ENCODE measurements around the gene ZFP3.
"Not testable (repeated sequence)": the region's sequence is repeated elsewhere in the genome, so short reads cannot be mapped to it uniquely, and the experiment has no call there.

Gene ZFP3

GRCh38 chr17:5124896-5125295 lies 46.6 kb downstream of the ZFP3 start:
- DNase-seq (ENCODE audit: low read depth), result not testable (repeated sequence)

DNA sequence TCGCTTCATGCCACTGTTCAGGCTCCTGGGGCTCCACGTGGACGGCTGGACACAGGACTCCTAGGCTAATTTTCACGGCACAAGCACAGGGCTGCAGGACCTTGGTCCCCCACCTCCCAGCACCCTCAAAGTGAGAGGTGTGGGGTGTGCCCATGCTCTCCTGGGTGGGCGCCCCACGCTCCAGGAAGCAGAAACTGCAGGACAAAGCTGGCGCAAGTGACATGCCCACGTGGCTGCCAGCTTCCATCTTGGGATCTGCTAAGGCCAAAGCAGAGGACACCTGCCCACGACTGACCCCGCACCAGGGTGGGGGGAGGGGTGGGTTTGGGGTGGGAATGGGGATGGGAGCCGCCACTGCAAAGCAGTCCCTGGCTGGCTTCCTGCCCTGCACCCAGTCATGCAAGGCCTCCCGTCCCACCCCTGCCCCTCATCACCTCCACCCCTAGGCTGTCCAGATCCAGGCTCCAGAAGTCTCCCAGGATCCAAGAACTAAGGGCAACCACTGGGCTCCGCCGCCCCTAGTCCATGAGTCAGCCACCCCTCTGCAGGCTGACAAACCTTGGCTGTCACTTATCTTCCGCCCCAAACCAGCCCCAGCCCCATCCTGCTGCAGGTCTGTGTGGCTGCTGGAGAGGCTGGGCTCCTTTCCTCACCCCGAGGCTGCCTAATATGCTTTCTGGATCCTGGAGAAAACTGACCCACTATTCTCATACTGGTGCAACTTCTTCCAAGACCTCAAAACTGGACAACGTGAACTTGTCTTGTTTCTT lies 48.6 kb downstream of the ZFP3 start:
- DNase-seq (ENCODE audit: low read depth), result no peak

- DNase-seq (ENCODE audit: low read depth), result no peak
Observed at GRCh38 chr17:5127910-5128309, 49.6 kb downstream of the ZFP3 start.

DNA sequence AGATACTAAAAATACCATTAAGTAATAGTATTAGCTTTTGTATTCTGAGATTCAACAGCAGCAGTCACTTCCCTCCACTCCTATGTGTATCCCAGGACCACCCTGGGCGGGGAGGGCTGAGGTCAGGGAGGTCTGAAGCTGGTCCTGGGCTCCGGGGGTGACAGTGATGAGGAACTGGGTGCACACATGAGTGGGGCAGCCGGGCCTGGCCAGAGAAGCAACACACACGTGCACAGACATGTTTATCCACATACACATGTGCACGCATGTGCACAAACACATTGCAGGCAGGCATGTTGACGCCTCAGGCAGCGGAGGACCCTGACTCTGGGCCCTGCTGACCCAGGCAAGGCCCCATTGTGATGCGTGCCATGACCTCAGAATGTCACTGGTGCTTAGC lies 50.1 kb downstream of the ZFP3 start:
- DNase-seq (ENCODE audit: low read depth), result not testable (repeated sequence)

DNA sequence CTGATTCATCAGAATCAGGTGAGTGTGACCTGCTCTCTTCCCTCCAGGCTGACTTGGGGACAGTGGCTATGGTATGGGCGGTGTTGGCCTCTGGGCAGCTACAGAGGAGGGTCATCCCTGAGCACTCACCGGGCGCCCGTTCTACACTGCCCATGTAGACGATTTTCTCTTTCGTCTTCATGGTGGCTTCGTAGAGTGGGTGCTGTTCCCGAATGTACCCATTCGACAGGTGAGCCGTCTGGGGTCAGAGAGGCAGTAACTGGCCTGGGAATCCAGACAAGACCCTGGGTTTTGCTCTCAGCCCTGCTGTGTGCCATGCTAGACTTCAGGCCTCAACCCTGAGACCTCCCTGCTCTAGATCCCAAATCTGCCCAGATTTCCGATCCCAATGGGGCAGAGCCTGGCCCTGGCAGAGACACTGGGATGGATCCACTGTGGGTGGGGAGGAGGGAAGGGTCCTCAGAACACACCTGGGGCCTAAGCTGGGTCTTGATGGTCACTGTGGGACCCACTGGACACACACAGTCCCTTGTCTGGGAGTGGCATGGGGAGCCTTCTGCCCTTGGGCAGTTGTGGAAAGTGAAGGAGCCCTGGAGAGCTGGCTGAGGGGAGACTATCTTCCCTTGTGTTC lies 50.8 kb downstream of the ZFP3 start:
- DNase-seq (ENCODE audit: low read depth), result no peak

GRCh38 chr17:5129770-5130169 lies 51.5 kb downstream of the ZFP3 start:
- not testable (repeated sequence) for DNase-seq (ENCODE audit: low read depth)

DNA sequence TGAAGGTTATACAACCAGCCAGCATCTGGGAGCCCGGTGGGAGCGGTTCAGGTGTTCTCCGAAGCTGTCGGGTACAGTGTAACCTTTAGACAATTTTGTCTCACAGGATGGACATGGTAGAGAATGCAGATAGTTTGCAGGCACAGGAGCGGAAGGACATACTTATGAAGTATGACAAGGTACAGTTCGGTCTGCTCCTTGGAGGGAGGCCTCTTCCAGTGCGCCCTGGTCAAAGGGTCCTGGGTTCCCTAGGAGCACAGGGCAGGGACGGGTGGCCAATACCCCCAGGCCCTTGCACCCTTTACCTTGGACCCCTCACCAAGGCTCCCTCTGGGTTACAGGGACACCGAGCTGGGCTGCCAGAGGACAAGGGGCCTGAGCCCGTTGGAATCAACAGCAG lies 52.0 kb downstream of the ZFP3 start:
- DNase-seq (ENCODE audit: low read depth), result not testable (repeated sequence)

GRCh38 chr17:5130687-5131086 lies 52.4 kb downstream of the ZFP3 start:
- DNase-seq (ENCODE audit: low read depth), result not testable (repeated sequence)

DNA sequence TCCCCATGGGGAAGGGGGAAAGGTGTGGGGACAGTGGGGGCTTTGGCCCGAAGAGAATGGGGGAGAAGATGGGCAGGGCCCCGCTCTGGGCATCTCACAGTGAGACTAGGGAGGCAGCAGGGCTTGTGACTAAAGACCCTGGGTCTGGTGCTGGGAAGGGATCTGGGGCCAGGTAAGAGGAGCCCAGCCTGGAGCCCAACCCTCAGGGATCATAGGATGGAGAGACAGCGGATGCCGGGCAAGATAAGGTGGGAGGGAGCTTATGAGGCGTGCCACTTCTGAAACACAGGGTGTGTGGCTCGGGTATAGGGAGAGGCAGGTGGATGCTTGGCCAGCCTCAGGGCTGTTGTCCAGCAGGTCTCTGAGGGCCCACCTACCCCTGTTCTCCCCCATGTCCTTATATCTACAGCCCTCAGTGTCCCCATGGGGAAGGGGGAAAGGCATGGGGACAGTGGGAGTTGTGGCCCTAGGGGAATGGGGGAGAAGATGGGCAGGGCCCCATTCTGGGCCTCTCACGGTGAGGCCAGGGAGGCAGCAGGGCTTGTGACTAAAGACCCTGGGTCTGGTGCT lies 53.0 kb downstream of the ZFP3 start:
- DNase-seq (ENCODE audit: low read depth), result no peak

- not testable (repeated sequence) for DNase-seq (ENCODE audit: low read depth)
Observed at GRCh38 chr17:5131799-5132502, 53.7 kb downstream of the ZFP3 start.

- not testable (repeated sequence) for DNase-seq (ENCODE audit: low read depth)
Observed at GRCh38 chr17:5132503-5133225, 54.4 kb downstream of the ZFP3 start.

DNA sequence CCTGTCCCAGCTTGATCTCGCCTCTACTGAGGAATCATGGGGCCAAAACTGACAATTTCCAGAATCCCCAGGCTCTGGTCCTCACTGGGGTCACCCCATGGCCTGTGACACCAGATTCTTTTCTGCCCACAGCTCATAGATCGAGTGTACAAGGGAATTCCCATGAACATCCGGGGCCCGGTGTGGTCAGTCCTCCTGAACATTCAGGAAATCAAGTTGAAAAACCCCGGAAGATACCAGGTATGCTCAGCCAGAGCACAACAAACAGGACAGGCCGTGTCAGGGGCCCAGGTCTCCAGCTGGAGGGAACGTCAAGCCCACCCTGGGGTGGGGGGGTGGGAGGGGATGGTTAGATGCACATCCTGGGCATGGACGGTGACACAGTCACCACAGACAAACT lies 55.0 kb downstream of the ZFP3 start:
- no peak for DNase-seq (ENCODE audit: low read depth)

- DNase-seq (ENCODE audit: low read depth), result not testable (repeated sequence)
Observed at GRCh38 chr17:5133961-5134360, 55.7 kb downstream of the ZFP3 start.

GRCh38 chr17:5134571-5134970 lies 56.3 kb downstream of the ZFP3 start:
- not testable (repeated sequence) for DNase-seq (ENCODE audit: low read depth)

- DNase-seq (ENCODE audit: low read depth), result not testable (repeated sequence)
Observed at GRCh38 chr17:5135131-5135712, 57.0 kb downstream of the ZFP3 start.

GRCh38 chr17:5135726-5136579 lies 57.7 kb downstream of the ZFP3 start:
- DNase-seq (ENCODE audit: low read depth), result no peak

DNA sequence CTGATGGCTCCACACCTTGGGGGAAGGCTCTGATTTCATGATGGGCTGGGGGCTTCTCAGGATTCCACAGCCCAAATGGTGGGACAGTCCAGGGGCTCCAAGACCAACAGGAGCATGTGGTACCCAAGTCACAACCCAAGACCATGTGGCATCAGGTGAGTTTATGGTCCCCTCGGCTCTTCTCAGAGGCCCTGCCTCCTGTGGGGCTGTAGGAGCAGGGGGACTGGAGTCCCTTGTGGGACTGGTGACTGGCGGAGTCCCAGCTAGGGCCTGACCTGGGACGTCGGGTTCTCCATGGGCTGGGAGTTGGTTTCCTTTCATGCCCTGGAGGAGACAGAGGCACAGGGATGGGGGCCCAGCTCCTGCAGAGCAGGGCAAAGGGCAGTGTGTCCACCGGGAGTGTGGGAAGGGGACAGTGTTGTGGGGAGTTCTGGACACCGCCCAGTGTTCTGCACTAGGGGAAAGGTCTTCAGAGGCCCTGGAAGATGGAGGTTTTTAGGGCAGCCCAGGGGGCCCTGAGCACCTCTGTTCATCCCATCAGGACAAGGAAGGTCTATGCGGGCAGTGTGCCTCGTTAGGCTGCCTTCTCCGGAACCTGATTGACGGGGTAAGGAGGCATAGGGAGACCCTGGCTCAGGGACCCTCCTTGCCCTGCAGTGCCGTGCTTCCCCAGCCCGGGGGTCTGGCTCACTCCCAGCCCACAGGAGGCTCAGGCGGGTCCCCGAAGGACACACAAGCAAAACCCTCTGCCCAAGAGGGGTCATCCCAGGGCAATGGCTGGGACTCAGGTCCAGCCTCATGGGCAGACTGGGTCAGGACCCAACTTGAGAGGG lies 58.5 kb downstream of the ZFP3 start:
- not testable (repeated sequence) for DNase-seq (ENCODE audit: low read depth)

DNA sequence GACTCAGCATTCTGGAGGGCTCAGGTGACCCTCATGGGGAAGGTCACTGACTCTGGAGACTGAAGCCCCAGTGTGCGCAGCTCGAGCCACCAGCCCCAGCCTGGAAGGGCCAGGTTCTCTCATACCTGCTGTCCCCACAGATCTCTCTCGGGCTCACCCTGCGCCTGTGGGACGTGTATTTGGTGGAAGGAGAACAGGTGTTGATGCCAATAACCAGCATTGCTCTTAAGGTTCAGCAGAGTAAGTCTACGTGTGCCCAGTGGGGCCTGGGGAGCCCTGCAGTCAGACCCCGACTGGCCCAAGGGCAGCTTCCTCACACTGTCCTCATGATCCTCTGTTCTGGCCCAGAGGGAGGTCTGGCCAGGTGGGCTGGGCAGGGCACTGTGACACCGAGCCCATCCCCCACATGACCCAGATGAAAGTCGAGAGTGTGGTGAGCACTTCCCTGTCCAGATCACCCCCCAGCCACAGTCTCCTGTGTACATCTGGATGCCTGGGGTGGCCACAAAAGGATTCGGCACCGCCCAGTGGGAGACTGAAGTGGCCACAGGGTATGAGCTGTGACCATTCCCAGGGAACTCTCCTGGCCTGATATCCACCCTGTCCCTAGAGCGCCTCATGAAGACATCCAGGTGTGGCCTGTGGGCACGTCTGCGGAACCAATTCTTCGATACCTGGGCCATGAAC lies 59.4 kb downstream of the ZFP3 start:
- DNase-seq (ENCODE audit: low read depth), result not testable (repeated sequence)

- DNase-seq (ENCODE audit: low read depth), result not testable (repeated sequence)
Observed at GRCh38 chr17:5138198-5138544, 59.9 kb downstream of the ZFP3 start.

Data from stimulated activated CD8-positive, alpha-beta memory T cell treated with anti-CD3 and anti-CD28 coated beads, Interleukin-12 subunit alpha, Interleukin-12 subunit beta, amount 100 ng/mL, for 4 hours (primary cell).